ENCODE results near the gene KCNIP3.

- TF ChIP-seq YY1 (IDR thresholded peaks at IDR 0.05; ENCODE audit: insufficient read depth, insufficient read length) (no peak), SUZ12 (IDR thresholded peaks at IDR 0.05; ENCODE audit: extremely low read depth, insufficient read depth, insufficient read length) (no peak), ZNF274 (IDR thresholded peaks at IDR 0.05; ENCODE audit: low read depth, low read length) (no peak)
These were observed 80.3 kb downstream of the KCNIP3 start for GRCh38 chr2:95377216-95378123.

All from NT2/D1 (cell line).